Mesenchymal stem cell (in vitro differentiated cells and primary cell): ENCODE data around the gene FGF19.
A peak's percentile ranks its signal among the peaks of the same experiment; 100 is the strongest.

Experiments
- DNase-seq: peaks from one replicate; pipeline ENCODE4 v3.0.0-alpha.2; 2013
- H2AFZ ChIP-seq: one replicate; pipeline ENCODE4 v1.6.1; 2013; ENCODE audit warnings: low read depth, mild to moderate bottlenecking, control low read depth, inconsistent platforms, low read length, moderate library complexity
- H2AK5ac ChIP-seq: 2 replicates; pipeline ENCODE4 v1.6.1; 2013; ENCODE audit warnings: low read length, moderate library complexity, mild to moderate bottlenecking, inconsistent platforms; ENCODE audit not compliant: severe bottlenecking
- H2BK120ac ChIP-seq: one replicate; pipeline ENCODE4 v1.6.1; 2013; ENCODE audit warnings: low read depth, mild to moderate bottlenecking, inconsistent platforms, low read length, moderate library complexity
- H2BK12ac ChIP-seq, 2 experiments: one replicate each; pipeline ENCODE4 v1.6.1; 2013; ENCODE audit warnings: inconsistent platforms in 2 of 2, low read length in 2 of 2, mild to moderate bottlenecking in 2 of 2, moderate library complexity in 2 of 2, control low read depth in 1 of 2
- H2BK15ac ChIP-seq: one replicate; pipeline ENCODE4 v1.6.1; 2013; ENCODE audit warnings: mild to moderate bottlenecking, low read depth, inconsistent platforms; ENCODE audit not compliant: poor library complexity, severe bottlenecking
- H2BK5ac ChIP-seq: 2 replicates; pipeline ENCODE4 v1.6.1; 2013; ENCODE audit warnings: low read depth, mild to moderate bottlenecking, low read length, control low read depth, inconsistent platforms; ENCODE audit not compliant: poor library complexity, severe bottlenecking
- H3K14ac ChIP-seq, 2 experiments: one replicate each; pipeline ENCODE4 v1.6.1; 2013; ENCODE audit warnings: inconsistent platforms in 2 of 2, low read length in 2 of 2, control low read depth in 1 of 2, mild to moderate bottlenecking in 1 of 2, moderate library complexity in 1 of 2
- H3K18ac ChIP-seq, 2 experiments: one replicate each; pipeline ENCODE4 v1.6.1; 2013; ENCODE audit warnings: inconsistent platforms in 2 of 2, low read length in 2 of 2, control low read depth in 1 of 2, low read depth in 1 of 2, mild to moderate bottlenecking in 1 of 2
- H3K23ac ChIP-seq, 2 experiments: one replicate each; pipeline ENCODE4 v1.6.1; 2013; ENCODE audit warnings: inconsistent platforms in 2 of 2, low read length in 2 of 2, mild to moderate bottlenecking in 2 of 2, moderate library complexity in 2 of 2, control low read depth in 1 of 2
- H3K27ac ChIP-seq: 2 replicates; pipeline ENCODE4 v1.5.1; 2013; ENCODE audit warnings: mild to moderate bottlenecking, moderate library complexity, low read length, control low read depth, inconsistent platforms; ENCODE audit not compliant: poor library complexity, severe bottlenecking
- H3K27me3 ChIP-seq, 2 experiments: 2 replicates each; pipeline versions ENCODE4 v1.6.1 to v1.7.0; 2013; ENCODE audit warnings: low read length in 2 of 2, mild to moderate bottlenecking in 2 of 2, moderate library complexity in 2 of 2, control low read depth in 1 of 2, inconsistent platforms in 1 of 2; ENCODE audit not compliant: control insufficient read depth in 1 of 2, insufficient read depth in 1 of 2
- H3K36me3 ChIP-seq, 2 experiments: 2 replicates each; pipeline versions ENCODE4 v1.6.1 to v1.7.0; 2013; ENCODE audit warnings: low read length in 2 of 2, control low read depth in 1 of 2, inconsistent platforms in 1 of 2, low read depth in 1 of 2, mild to moderate bottlenecking in 1 of 2; ENCODE audit not compliant: insufficient read depth in 2 of 2, control insufficient read depth in 1 of 2
- H3K4ac ChIP-seq, 2 experiments: one replicate each; pipeline ENCODE4 v1.6.1; 2013; ENCODE audit warnings: inconsistent platforms in 2 of 2, low read length in 2 of 2, mild to moderate bottlenecking in 2 of 2, moderate library complexity in 2 of 2, control low read depth in 1 of 2, low read depth in 1 of 2
- H3K4me1 ChIP-seq: 2 replicates; pipeline ENCODE4 v1.6.1; 2013; ENCODE audit warnings: low read depth, low read length, control low read depth; ENCODE audit not compliant: control insufficient read depth, insufficient read depth
- H3K4me2 ChIP-seq: 2 replicates; pipeline ENCODE4 v1.6.1; 2013; ENCODE audit warnings: low read length, mild to moderate bottlenecking, inconsistent platforms; ENCODE audit not compliant: poor library complexity, severe bottlenecking
- H3K4me3 ChIP-seq, 2 experiments: 2 replicates each; pipeline versions ENCODE4 v1.5.1 to v1.7.0; 2013; ENCODE audit warnings: low read length in 2 of 2, mild to moderate bottlenecking in 2 of 2, control low read depth in 1 of 2, low read depth in 1 of 2; ENCODE audit not compliant: insufficient read depth in 1 of 2
- H3K79me1 ChIP-seq: replicated peaks from 2 replicates; pipeline ENCODE4 v1.6.1; 2013; ENCODE audit warnings: mild to moderate bottlenecking, control low read depth, low read length, inconsistent platforms; ENCODE audit not compliant: poor library complexity, severe bottlenecking
- H3K9ac ChIP-seq: 2 replicates; pipeline ENCODE4 v1.7.0; 2013; ENCODE audit warnings: mild to moderate bottlenecking, low read length, moderate library complexity
- H3K9me3 ChIP-seq: 2 replicates; pipeline ENCODE4 v1.7.0; 2013; ENCODE audit warnings: mild to moderate bottlenecking, low read length; ENCODE audit not compliant: control insufficient read depth
- H4K8ac ChIP-seq: one replicate; pipeline ENCODE4 v1.6.1; 2013; ENCODE audit warnings: inconsistent platforms, mild to moderate bottlenecking, low read length, moderate library complexity
- H4K91ac ChIP-seq: one replicate; pipeline ENCODE4 v1.6.1; 2013; ENCODE audit warnings: mild to moderate bottlenecking, low read length, inconsistent platforms
- WGBS: methylation state at CpG from one replicate; pipeline ENCODE4 v1.1.7; 2013; ENCODE audit warnings: mixed read lengths; 5-methylcytosine and 5-hydroxymethylcytosine counted together

The FGF19 gene

DNA sequence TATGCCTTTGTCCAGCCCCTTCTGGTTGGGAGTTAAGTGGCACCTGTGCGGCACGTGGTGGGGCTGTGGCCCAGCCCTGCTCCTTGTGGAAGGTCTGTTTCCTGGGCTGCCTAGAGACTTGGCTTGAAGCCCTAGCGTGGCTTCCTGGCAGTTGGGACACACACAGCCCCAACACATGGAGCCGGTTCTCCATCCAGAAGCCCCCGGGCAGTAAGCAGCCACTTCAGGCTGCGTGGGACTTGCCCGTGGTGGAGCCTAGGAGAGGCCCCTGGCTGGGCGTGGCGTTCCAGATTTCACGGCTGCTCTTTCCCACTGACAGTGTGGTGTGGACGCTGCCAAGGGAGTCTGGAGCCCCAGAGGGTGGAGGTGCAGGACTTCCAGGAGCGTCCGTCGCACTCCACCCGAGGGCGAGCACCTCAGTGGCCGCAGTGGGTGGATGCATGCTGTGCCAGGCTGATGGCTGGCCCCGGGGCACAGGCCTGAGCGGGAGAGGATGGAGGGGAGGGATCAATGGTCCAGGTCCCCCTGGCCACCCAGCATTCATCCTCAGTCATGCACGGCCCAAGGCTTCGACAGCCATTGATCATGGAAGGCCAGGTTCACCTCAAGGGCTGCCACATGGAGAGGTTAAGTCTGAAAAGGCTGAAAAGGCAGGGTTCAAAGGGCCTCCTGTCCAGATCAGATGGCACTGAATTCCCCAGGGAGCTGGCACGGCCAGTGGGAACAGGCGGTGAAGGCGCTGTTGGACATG is 53.6 kb downstream of the FGF19 start:
- Histone ChIP-seq H3K9me3 (no peaks in the 10 kb centered on the region), H3K4me3 (no peak overlapping the region), H3K4me2 (no peak overlapping the region), H4K8ac (peak overlapping the region; percentile 82), H2BK5ac (no peak overlapping the region), H3K4me1 (peaks cover 21% of the 10 kb centered on the region), H3K79me1 (peaks cover 28% of the 10 kb centered on the region), H4K91ac (peak overlapping the region; percentile 39), H3K36me3 (peaks cover 90 to 94% of the 10 kb centered on the region in 2 experiments), H2BK15ac (peak overlapping the region; percentile 9), H2AK5ac (no peak overlapping the region), H3K27ac (peak overlapping the region; percentile 6), H3K14ac (peak overlapping the region in 1 of 2 experiments; percentile 38), H3K4ac (no peak overlapping the region), H3K18ac (peak overlapping the region in 1 of 2 experiments; percentile 12), H3K23ac (no peak overlapping the region), H3K9ac (peak overlapping the region; percentile 100), H3K27me3 (no peaks in the 10 kb centered on the region), H2AFZ (no peak overlapping the region), H2BK120ac (no peak overlapping the region), H2BK12ac (no peak overlapping the region)
- DNase-seq = no peak
- 95% methylated on average over 24 of the region's 24 CpGs for WGBS

- Histone ChIP-seq H3K4ac (no peak overlapping the region), H3K9me3 (no peaks in the 10 kb centered on the region), H2BK15ac (no peak overlapping the region), H4K91ac (no peak overlapping the region), H3K9ac (peak overlapping the region; percentile 100), H2BK120ac (no peak overlapping the region), H2BK12ac (no peak overlapping the region), H3K18ac (no peak overlapping the region), H3K36me3 (peaks cover 90 to 100% of the 10 kb centered on the region in 2 experiments), H3K4me2 (no peak overlapping the region), H2AK5ac (no peak overlapping the region), H3K23ac (no peak overlapping the region), H3K4me3 (no peak overlapping the region), H4K8ac (no peak overlapping the region), H3K27ac (no peak overlapping the region), H3K4me1 (peaks cover 23% of the 10 kb centered on the region), H3K14ac (no peak overlapping the region), H3K79me1 (peaks cover 29% of the 10 kb centered on the region), H2BK5ac (no peak overlapping the region), H2AFZ (no peak overlapping the region), H3K27me3 (no peaks in the 10 kb centered on the region)
- 97% methylated on average over 10 of the region's 10 CpGs for WGBS
- DNase-seq = no peak
These were observed 54.3 kb downstream of the FGF19 start for GRCh38 chr11:69649576-69649900.

GRCh38 chr11:69648679-69649575 is 54.9 kb downstream of the FGF19 start:
- Histone ChIP-seq H2AK5ac (no peak overlapping the region), H3K36me3 (peaks cover 90 to 99% of the 10 kb centered on the region in 2 experiments), H3K18ac (no peak overlapping the region), H3K9ac (peak overlapping the region; percentile 100), H3K27me3 (no peaks in the 10 kb centered on the region), H3K4me1 (peaks cover 27% of the 10 kb centered on the region), H3K14ac (peak overlapping the region in 1 of 2 experiments; percentile 37), H2BK120ac (no peak overlapping the region), H2BK15ac (no peak overlapping the region), H2BK12ac (no peak overlapping the region), H3K27ac (no peak overlapping the region), H2BK5ac (no peak overlapping the region), H3K79me1 (peaks cover 29% of the 10 kb centered on the region), H3K4ac (peak overlapping the region in 1 of 2 experiments; percentile 12), H3K23ac (no peak overlapping the region), H3K9me3 (no peaks in the 10 kb centered on the region), H3K4me3 (no peak overlapping the region), H4K91ac (no peak overlapping the region), H3K4me2 (no peak overlapping the region), H2AFZ (no peak overlapping the region), H4K8ac (peak overlapping the region; percentile 14)
- 95% methylated on average over 37 of the region's 37 CpGs for WGBS
- no peak for DNase-seq
